Stimulated activated CD8-positive, alpha-beta memory T cell treated with anti-CD3 and anti-CD28 coated beads, Interleukin-12 subunit alpha, Interleukin-12 subunit beta, amount 100 ng/mL, for 1 hour (primary cell): Measurements from ENCODE around the gene C1orf216.
"Not testable (repeated sequence)": the region's sequence is repeated elsewhere in the genome, so short reads cannot be mapped to it uniquely, and the experiment has no call there.

ENCODE experiments used
- DNase-seq: peaks from one replicate; pipeline ENCODE4 v3.0.0-alpha.2; 2020; ENCODE audit warnings: low read depth

C1orf216 gene

GRCh38 chr1:35706846-35707600 lies 11.7 kb downstream of the C1orf216 start:
- DNase-seq, result peak; percentile 20

- DNase-seq, result no peak
Observed at GRCh38 chr1:35702508-35702907, 16.2 kb downstream of the C1orf216 start.

- DNase-seq, result not testable (repeated sequence)
Observed at GRCh38 chr1:35699152-35699551, 19.5 kb downstream of the C1orf216 start.

GRCh38 chr1:35692317-35692716 lies 26.4 kb downstream of the C1orf216 start:
- no peak for DNase-seq

GRCh38 chr1:35691571-35692220 lies 27.0 kb downstream of the C1orf216 start:
- no peak for DNase-seq

- no peak for DNase-seq
Observed at GRCh38 chr1:35691080-35691479, 27.6 kb downstream of the C1orf216 start.

- DNase-seq, result not testable (repeated sequence)
Observed at GRCh38 chr1:35690103-35690502, 28.6 kb downstream of the C1orf216 start.

GRCh38 chr1:35688161-35688560 lies 30.5 kb downstream of the C1orf216 start:
- DNase-seq, result no peak

GRCh38 chr1:35683012-35683411 lies 35.7 kb downstream of the C1orf216 start:
- no peak for DNase-seq

- no peak for DNase-seq
Observed at GRCh38 chr1:35680271-35680670, 38.4 kb downstream of the C1orf216 start.

- DNase-seq, result no peak
Observed at GRCh38 chr1:35675773-35676172, 42.9 kb downstream of the C1orf216 start.

GRCh38 chr1:35674111-35674510 lies 44.6 kb downstream of the C1orf216 start:
- DNase-seq, result no peak

GRCh38 chr1:35672116-35672515 lies 46.6 kb downstream of the C1orf216 start:
- DNase-seq, result no peak

GRCh38 chr1:35668506-35668905 lies 50.2 kb downstream of the C1orf216 start:
- no peak for DNase-seq

- DNase-seq, result no peak
Observed at GRCh38 chr1:35666916-35667315, 51.8 kb downstream of the C1orf216 start.

- DNase-seq, result no peak
Observed at GRCh38 chr1:35666216-35666615, 52.5 kb downstream of the C1orf216 start.
